HepG2 (cell line): ENCODE data around the gene TBC1D2B. TPM values are rescaled to one million over a fixed set of nuclear protein-coding genes. Genes with fewer than 3 reads are reported as not detected.

Source experiments
- ATAC-seq: fragments of 200-7000 bp; cut with Tn5 transposase; 3 replicates; pipeline ENCODE4 v1.9.1; 2020; ENCODE audit warnings: mild to moderate bottlenecking, moderate library complexity
- BruUV-seq: library from RNA; stranded (reverse); fragments of 400-500 nt; replicated peaks from 2 replicates; lab custom pipeline; 2021; lab: Mats Ljungman, UMichigan
- CTCF ChIA-PET: fragments of 300-600 bp; formaldehyde crosslinking; extraction: SDS; loops from one replicate; lab custom pipeline; 2021; ENCODE audit warnings: low total read pairs, inconsistent platforms, low intra/inter-chr PET ratio; lab: Yijun Ruan, JAX
- POLR2A ChIA-PET: fragments of 350-600 bp; sonication (Branson Sonifier 250); formaldehyde crosslinking; loops from one replicate; lab custom pipeline; 2020; ENCODE audit warnings: antibody characterized with exemption, inconsistent platforms; lab: Yijun Ruan, JAX
- DNase-seq: peaks from one replicate; pipeline ENCODE4 v3.0.0-alpha.2; 2015; ENCODE audit warnings: low spot score
- FAIRE-seq: peaks from 3 replicates; lab custom pipeline; 2011; peaks lifted over from hg19 to GRCh38; lab: Jason Lieb, UNC
- H2AFZ ChIP-seq: one replicate; pipeline ENCODE4 v1.6.1; 2011; ENCODE audit warnings: low read length, inconsistent platforms
- H3K27ac ChIP-seq: fragments of 300-600 bp; 3 replicates; pipeline ENCODE4 v1.8.0; 2011; ENCODE audit warnings: mixed run types, mild to moderate bottlenecking, mixed read lengths, low read length, inconsistent platforms; ENCODE audit not compliant: insufficient read depth; ENCODE audit errors: extremely low read length
- H3K27me3 ChIP-seq, 2 experiments: fragments of 200-600 bp in 1 of 2; 2 replicates in 1 of 2; 3 replicates in 1 of 2; pipeline versions ENCODE4 v1.6.0 to v1.8.0; 2011; ENCODE audit warnings: low read length in 2 of 2, mild to moderate bottlenecking in 2 of 2, moderate library complexity in 2 of 2, inconsistent platforms in 1 of 2; ENCODE audit not compliant: insufficient read depth in 2 of 2, control insufficient read depth in 1 of 2
- H3K36me3 ChIP-seq, 2 experiments: fragments of 200-600 bp in 1 of 2; replicated peaks in 1 of 2; 2 replicates in 1 of 2; 3 replicates in 1 of 2; pipeline versions ENCODE4 v1.5.1 to v1.8.0; 2011; ENCODE audit warnings: low read length in 2 of 2, inconsistent platforms in 1 of 2; ENCODE audit not compliant: insufficient read depth in 2 of 2, control insufficient read depth in 1 of 2
- H3K4me1 ChIP-seq: 2 replicates; pipeline ENCODE4 v1.5.1; 2012; ENCODE audit warnings: low read length, inconsistent platforms; ENCODE audit not compliant: insufficient read depth
- H3K4me2 ChIP-seq: 2 replicates; pipeline ENCODE4 v1.6.0; 2011; ENCODE audit warnings: low read depth, low read length, inconsistent platforms
- H3K4me3 ChIP-seq, 3 experiments: fragments of 200-600 bp in 1 of 3; sonication (generic), shearing (Covaris generic) in 1 of 3; replicated peaks in 1 of 3; 2 replicates each; pipeline ENCODE4 v1.5.1; 2011 to 2016; ENCODE audit warnings: low read length in 3 of 3, inconsistent platforms in 2 of 3, low read depth in 2 of 3, mild to moderate bottlenecking in 2 of 3, control low read depth in 1 of 3, mixed read lengths in 1 of 3; ENCODE audit not compliant: insufficient read depth in 1 of 3
- H3K79me2 ChIP-seq: one replicate; pipeline ENCODE4 v1.6.1; 2011; ENCODE audit warnings: low read length, inconsistent platforms; ENCODE audit not compliant: insufficient read depth
- H3K9ac ChIP-seq: 2 replicates; pipeline ENCODE4 v1.6.0; 2011; ENCODE audit warnings: mild to moderate bottlenecking, low read depth, low read length, inconsistent platforms; ENCODE audit not compliant: insufficient read depth
- H3K9me3 ChIP-seq: 2 replicates; pipeline ENCODE4 v1.5.1; 2012; ENCODE audit warnings: mild to moderate bottlenecking, low read length
- H4K20me1 ChIP-seq: 2 replicates; pipeline ENCODE4 v1.6.0; 2011; ENCODE audit warnings: inconsistent platforms, mild to moderate bottlenecking, low read length, moderate library complexity; ENCODE audit not compliant: insufficient read depth
- ATF3 ChIP-seq: sonication (generic); formaldehyde crosslinking; IDR thresholded peaks from 2 replicates; pipeline ENCODE4 v1.4.0; 2020; ENCODE audit warnings: missing genetic modification reagents
- DDIT3 ChIP-seq: sonication (generic); formaldehyde crosslinking; IDR thresholded peaks from 2 replicates; pipeline ENCODE4 v1.4.0; 2020; ENCODE audit warnings: mild to moderate bottlenecking, missing genetic modification reagents
- DMAP1 ChIP-seq: IDR thresholded peaks from 2 replicates; pipeline ENCODE4 v1.6.1; 2016
- HNF4A ChIP-seq: sonication (generic); formaldehyde crosslinking; IDR thresholded peaks from 2 replicates; pipeline ENCODE4 v1.4.0; 2020; ENCODE audit warnings: missing genetic modification reagents
- HOXD1 ChIP-seq: sonication (generic); formaldehyde crosslinking; IDR thresholded peaks from 2 replicates; pipeline ENCODE4 v1.5.0; 2020; ENCODE audit warnings: missing genetic modification reagents
- MLXIP ChIP-seq: sonication (generic); formaldehyde crosslinking; IDR thresholded peaks from 2 replicates; pipeline ENCODE4 v1.9.0; 2021; ENCODE audit warnings: missing genetic modification reagents, borderline replicate concordance
- TIGD3 ChIP-seq: sonication (generic); formaldehyde crosslinking; IDR thresholded peaks from 2 replicates; pipeline ENCODE4 v1.5.1; 2020; ENCODE audit warnings: mild to moderate bottlenecking, missing genetic modification reagents, borderline replicate concordance
- ZBTB3 ChIP-seq: sonication (generic); formaldehyde crosslinking; IDR thresholded peaks from 2 replicates; pipeline ENCODE4 v1.4.0; 2020; ENCODE audit warnings: low read depth, mild to moderate bottlenecking, moderate library complexity, missing genetic modification reagents, borderline replicate concordance
- ZNF143 ChIP-seq: sonication (generic); formaldehyde crosslinking; IDR thresholded peaks from 2 replicates; pipeline ENCODE4 v1.4.0; 2020; ENCODE audit warnings: missing genetic modification reagents
- ZNF207 ChIP-seq: fragments of 450-650 bp; IDR thresholded peaks from 2 replicates; pipeline ENCODE4 v1.6.1; 2016; ENCODE audit warnings: antibody characterized with exemption, borderline replicate concordance
- ZNF577 ChIP-seq: sonication (generic); formaldehyde crosslinking; IDR thresholded peaks from 2 replicates; pipeline ENCODE4 v1.4.0; 2020; ENCODE audit warnings: mild to moderate bottlenecking, low read depth, missing genetic modification reagents, borderline replicate concordance
- WGBS: methylation state at CpG from one replicate; pipeline ENCODE4 v1.1.6; 2017; ENCODE audit warnings: low lambda C conversion rate; 5-methylcytosine and 5-hydroxymethylcytosine counted together
- in situ Hi-C: cut with HindIII; loops from 2 replicates; pipeline ENCODE4 v1.10.0; 2017; ENCODE audit warnings: low pct_unique_long_range_greater_than_20kb; ENCODE audit not compliant: extremely low pct_ligation_motif_present
- intact Hi-C: fragments of 100-400 bp; cut with micrococcal nuclease; formaldehyde crosslinking; loops from one replicate; pipeline ENCODE4 v1.10.0; 2022; ENCODE audit not compliant: unreplicated experiment
- polyA plus RNA-seq, 8 experiments: library from polyadenylated mRNA; depleted of rRNA in 3 of 8; stranded (reverse) in 7 of 8; unstranded in 1 of 8; fragments of >200 nt; fragmentation: Illumina TruSeq in 4 of 8; extraction: Trizol in 4 of 8; gene quantifications; 2 replicates each; pipeline versions ENCODE4 v1.2.1 to v1.2.3, GENCODE V29; 2011 to 2016; ENCODE audit warnings: low read depth in 4 of 8, missing spikeins in 1 of 8, mixed read lengths in 1 of 8; ENCODE audit not compliant: insufficient read depth in 1 of 8
- total RNA-seq, 5 experiments: library from RNA; depleted of rRNA; stranded (reverse); fragments of >200 nt; fragmentation: Illumina TruSeq; extraction: Trizol; gene quantifications; 2 replicates each; pipeline ENCODE4 v1.2.3, GENCODE V29; 2016; ENCODE audit warnings: low read depth in 1 of 5

The TBC1D2B gene
- total and polyA plus RNA-seq, 2 of the 13 experiments (the other 11 are each of a cell fraction or from before 2014, with no cell fraction given) = 10.1 to 14.4 TPM

- Histone ChIP-seq H3K4me2 (no peak overlapping the region), H3K4me3 (no peak overlapping the region), H3K27me3 (peaks cover 0 to 4% of the 10 kb centered on the region in 2 experiments; a peak in 2 of 5 replicates), H3K4me1 (peaks cover 24% of the 10 kb centered on the region), H2AFZ (no peak overlapping the region), H3K27ac (no peak overlapping the region), H3K79me2 (no peaks in the 10 kb centered on the region), H3K9me3 (no peaks in the 10 kb centered on the region), H3K9ac (no peak overlapping the region), H3K36me3 (no peaks in the 10 kb centered on the region), H4K20me1 (no peaks in the 10 kb centered on the region)
- in situ Hi-C loops = no loop called here
- POLR2A ChIA-PET = no interaction called here
- 10% methylated on average over 2 of the region's 2 CpGs for WGBS
- ATAC-seq (no peak), DNase-seq (no peak), FAIRE-seq (no peak)
- CTCF ChIA-PET = no interaction called here
- intact Hi-C loops = no loop called here
- BruUV-seq = no TSS peak
- no peak for TF ChIP-seq DMAP1 (CRISPR knock-in tag)
- TF ChIP-seq ZNF207 = no peak
- no peak for TF ChIP-seq ZNF143 (CRISPR knock-in tag)
- TF ChIP-seq HOXD1 (CRISPR knock-in tag) = no peak
- no peak for TF ChIP-seq HNF4A (CRISPR knock-in tag)
- no peak for TF ChIP-seq ATF3
- TF ChIP-seq MLXIP (CRISPR knock-in tag) = no peak
- TF ChIP-seq ZBTB3 (CRISPR knock-in tag) = no peak
- no peak for TF ChIP-seq ZNF577
- no peak for TF ChIP-seq DDIT3 (CRISPR knock-in tag)
- TF ChIP-seq TIGD3 (CRISPR knock-in tag) = no peak
Observed at GRCh38 chr15:78100886-78101285, 23.4 kb upstream of the TBC1D2B start.
